T-helper 1 cell (primary cell): ENCODE data around the gene LANCL2.
"Not testable (repeated sequence)": the region's sequence is repeated elsewhere in the genome, so short reads cannot be mapped to it uniquely, and the experiment has no call there.

Experiments
- DNase-seq, 5 donors: peaks; one replicate each; pipeline ENCODE4 v3.0.0-alpha.2; 2012 to 2020

LANCL2 gene

GRCh38 chr7:55363386-55364170, 1.6 kb upstream of the LANCL2 start:
- DNase-seq, result no peak

- DNase-seq, result peak; percentile 91 to 97 (median 92)
Observed at GRCh38 chr7:55365675-55366460, 731 bp downstream of the LANCL2 start.

- peak in 2 of 5 donors; percentile 18 to 19 for DNase-seq
Observed at GRCh38 chr7:55366461-55367070, 1.4 kb downstream of the LANCL2 start.

- no peak for DNase-seq
Observed at GRCh38 chr7:55367283-55367840, 2.2 kb downstream of the LANCL2 start.

GRCh38 chr7:55369427-55370400, 4.6 kb downstream of the LANCL2 start:
- DNase-seq, result no peak

GRCh38 chr7:55374213-55374612, 9.1 kb downstream of the LANCL2 start:
- no peak for DNase-seq

- no peak for DNase-seq
Observed at GRCh38 chr7:55375237-55375636, 10.1 kb downstream of the LANCL2 start.

GRCh38 chr7:55377162-55377817, 12.2 kb downstream of the LANCL2 start:
- DNase-seq, result no peak

GRCh38 chr7:55379285-55379684, 14.1 kb downstream of the LANCL2 start:
- DNase-seq, result no peak

GRCh38 chr7:55381189-55381588, 16.1 kb downstream of the LANCL2 start:
- no peak for DNase-seq

GRCh38 chr7:55381696-55382095, 16.6 kb downstream of the LANCL2 start:
- no peak for DNase-seq

- no peak for DNase-seq
Observed at GRCh38 chr7:55382251-55382650, 17.1 kb downstream of the LANCL2 start.

- no peak for DNase-seq
Observed at GRCh38 chr7:55386541-55386940, 21.4 kb downstream of the LANCL2 start.

GRCh38 chr7:55387062-55387965, 22.2 kb downstream of the LANCL2 start:
- no peak for DNase-seq

- DNase-seq, result no peak
Observed at GRCh38 chr7:55396233-55396785, 31.2 kb downstream of the LANCL2 start.

- DNase-seq, result no peak
Observed at GRCh38 chr7:55397617-55398016, 32.5 kb downstream of the LANCL2 start.

GRCh38 chr7:55400191-55400590, 35.1 kb downstream of the LANCL2 start:
- DNase-seq, result no peak

GRCh38 chr7:55402506-55402905, 37.4 kb downstream of the LANCL2 start:
- DNase-seq, result not testable (repeated sequence)

GRCh38 chr7:55405856-55406541, 40.9 kb downstream of the LANCL2 start:
- no peak for DNase-seq
